Activated T-helper 2 cell treated with anti-CD3 and anti-CD28 coated beads, Interferon-gamma antibody, Interleukin-2, Interleukin-4, amounts not matched to agents 10 μg/mL and 5 μg/mL and 100 μg/mL, durations not matched to agents 14 hours and 24 hours and 36 hours (primary cell): ENCODE measurements around the gene PROM1. TPM values are rescaled to one million over a fixed set of nuclear protein-coding genes. Genes with fewer than 3 reads are reported as not detected.

Source experiments
- DNase-seq: peaks from one replicate; pipeline ENCODE4 v3.0.0; 2021; ENCODE audit warnings: low spot score
- H3K27ac Mint-ChIP-seq: one replicate; pipeline ENCODE4 v1.8.0; 2021; ENCODE audit warnings: mixed read lengths
- H3K27me3 Mint-ChIP-seq: one replicate; pipeline ENCODE4 v1.8.0; 2021; ENCODE audit warnings: low read depth, mixed read lengths
- H3K36me3 Mint-ChIP-seq: one replicate; pipeline ENCODE4 v1.8.0; 2021; ENCODE audit warnings: low read depth, mixed read lengths
- H3K4me1 Mint-ChIP-seq: one replicate; pipeline ENCODE4 v1.8.0; 2021; ENCODE audit warnings: low read depth, mixed read lengths
- H3K4me3 Mint-ChIP-seq: one replicate; pipeline ENCODE4 v1.8.0; 2021; ENCODE audit warnings: low read depth, mild to moderate bottlenecking, moderate library complexity, mixed read lengths
- H3K9me3 Mint-ChIP-seq: one replicate; pipeline ENCODE4 v1.8.0; 2021; ENCODE audit warnings: mixed read lengths
- intact Hi-C: fragments of 100-400 bp; cut with micrococcal nuclease; formaldehyde crosslinking; loops from one replicate; pipeline ENCODE4 v1.15.1; 2023
- total RNA-seq: library from RNA; stranded (reverse); gene quantifications from 2 replicates; pipeline ENCODE4 v1.2.3, GENCODE V29; 2022

PROM1 gene
- total RNA-seq, 1 donor from 2014 or later, result 0.46 TPM

- H3K27ac Mint-ChIP-seq, result no peak overlapping the region
- intact Hi-C loops, result no loop called here
Observed at GRCh38 chr4:16119981-16120380, 36.2 kb upstream of the PROM1 start.

DNA sequence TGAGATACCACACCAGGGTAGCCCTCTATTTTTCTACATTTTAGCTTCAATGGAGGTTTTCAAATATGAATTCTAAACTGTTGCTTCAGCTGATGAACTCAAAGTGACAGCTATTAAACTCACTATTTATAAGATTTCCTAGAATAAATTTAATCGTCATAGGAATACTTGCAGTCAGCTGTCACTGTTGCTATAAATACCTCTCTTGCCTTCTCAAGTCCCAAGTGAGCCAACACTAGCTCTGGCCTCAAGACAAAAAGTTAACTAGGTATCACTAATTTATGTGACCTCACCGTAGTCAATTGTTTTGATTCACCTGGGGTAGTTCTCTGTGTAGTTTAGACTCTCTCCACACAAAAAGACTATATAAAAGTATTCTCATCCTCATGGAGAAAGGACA lies 34.3 kb upstream of the PROM1 start:
- Mint-ChIP-seq H3K4me3 (no peak overlapping the region), H3K4me1 (peaks cover 4% of the 10 kb centered on the region), H3K36me3 (no peaks in the 10 kb centered on the region), H3K27ac (no peak overlapping the region), H3K9me3 (no peaks in the 10 kb centered on the region), H3K27me3 (peaks cover 2% of the 10 kb centered on the region)
- intact Hi-C loops, result no loop called here
- no peak for DNase-seq

More at GRCh38 chr4:16119981-16120380, 36.2 kb upstream of the PROM1 start:
- Mint-ChIP-seq H3K4me3 (no peak overlapping the region), H3K4me1 (peaks cover 4% of the 10 kb centered on the region), H3K9me3 (no peaks in the 10 kb centered on the region), H3K27me3 (peaks cover 2% of the 10 kb centered on the region), H3K36me3 (no peaks in the 10 kb centered on the region)
- DNase-seq, result no peak

DNA sequence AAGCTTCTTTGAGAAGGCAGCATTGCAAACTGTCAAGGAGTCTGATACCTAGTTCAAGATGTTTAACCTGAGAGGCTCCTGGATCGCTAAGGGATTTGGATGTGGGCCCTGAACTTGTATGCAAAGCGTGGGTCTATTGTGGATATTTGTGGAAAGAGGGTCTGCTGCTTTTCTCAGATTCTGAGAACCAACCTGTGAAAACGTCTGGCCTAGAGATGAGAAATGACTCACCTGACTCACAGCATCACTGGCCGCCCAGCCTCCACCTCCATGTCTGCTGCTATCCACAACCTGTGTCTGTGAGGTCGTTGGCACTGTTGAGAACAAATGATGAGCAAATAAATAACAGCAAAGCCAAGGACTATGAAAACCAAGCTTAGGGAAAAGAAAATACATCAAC lies 33.3 kb upstream of the PROM1 start:
- Mint-ChIP-seq H3K4me1 (no peaks in the 10 kb centered on the region), H3K27ac (no peak overlapping the region), H3K36me3 (no peaks in the 10 kb centered on the region), H3K27me3 (peaks cover 2% of the 10 kb centered on the region), H3K4me3 (no peak overlapping the region), H3K9me3 (no peaks in the 10 kb centered on the region)
- DNase-seq, result no peak
- intact Hi-C loops, result no loop called here

DNA sequence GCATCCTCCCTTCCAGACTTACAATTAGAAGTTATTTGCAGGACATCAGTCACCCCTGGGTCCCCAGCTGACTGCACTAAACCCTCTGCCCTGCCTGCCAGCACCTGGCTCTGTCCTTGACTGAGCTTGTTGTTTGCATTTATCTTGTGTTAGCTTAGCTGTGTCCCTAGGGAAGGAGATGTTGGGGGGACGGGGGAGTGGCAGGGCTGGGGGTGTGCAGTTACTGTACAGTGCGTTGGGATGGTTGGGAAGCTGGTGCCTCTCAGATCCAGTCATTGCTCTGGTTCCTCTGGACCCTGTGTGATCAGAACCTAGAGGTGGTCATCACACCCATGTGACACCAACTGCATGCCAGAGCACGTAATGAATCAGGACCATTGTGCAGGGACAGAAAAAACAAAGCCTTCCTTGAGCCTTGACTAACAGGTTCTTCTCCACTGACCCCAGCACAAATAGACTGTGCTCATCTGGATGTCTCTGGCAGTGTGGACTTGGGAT lies 32.7 kb upstream of the PROM1 start:
- no peak overlapping the region for H3K27ac Mint-ChIP-seq
- no peaks in the 10 kb centered on the region for H3K36me3 Mint-ChIP-seq
- H3K4me1 Mint-ChIP-seq, result no peaks in the 10 kb centered on the region
- no peaks in the 10 kb centered on the region for H3K9me3 Mint-ChIP-seq
- intact Hi-C loops, result no loop called here
- H3K4me3 Mint-ChIP-seq, result no peak overlapping the region
- H3K27me3 Mint-ChIP-seq, result peaks cover 2% of the 10 kb centered on the region
- DNase-seq, result no peak

DNA sequence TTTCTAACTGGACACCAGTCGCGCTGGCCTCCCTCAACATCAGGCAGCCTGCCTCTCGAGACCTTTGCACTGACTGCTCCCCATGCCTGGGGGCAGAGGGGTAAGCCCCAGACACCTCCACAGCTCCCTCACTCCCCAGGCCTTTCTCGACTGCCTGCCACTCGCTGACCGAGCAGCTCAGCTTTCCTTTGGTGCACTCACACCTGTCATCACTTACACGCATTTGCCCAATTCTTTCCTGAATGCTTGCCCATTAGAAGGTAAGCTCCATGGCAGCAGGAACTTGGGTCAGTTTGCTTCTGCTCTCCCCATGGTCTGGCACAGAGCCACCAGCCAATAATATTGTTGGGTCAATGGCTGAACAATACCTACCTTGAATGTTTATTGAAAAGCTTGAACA lies 32.2 kb upstream of the PROM1 start:
- H3K4me1 Mint-ChIP-seq, result no peaks in the 10 kb centered on the region
- H3K36me3 Mint-ChIP-seq, result no peaks in the 10 kb centered on the region
- H3K27ac Mint-ChIP-seq, result no peak overlapping the region

GRCh38 chr4:16114546-16114945 lies 30.7 kb upstream of the PROM1 start:
- H3K4me1 Mint-ChIP-seq, result no peaks in the 10 kb centered on the region
- H3K27me3 Mint-ChIP-seq, result peaks cover 2% of the 10 kb centered on the region
- no peak overlapping the region for H3K4me3 Mint-ChIP-seq
- intact Hi-C loops, result no loop called here
- no peaks in the 10 kb centered on the region for H3K9me3 Mint-ChIP-seq
- no peak for DNase-seq
- no peak overlapping the region for H3K27ac Mint-ChIP-seq
- no peaks in the 10 kb centered on the region for H3K36me3 Mint-ChIP-seq

More for the DNA sequence above, 32.2 kb upstream of the PROM1 start:
- intact Hi-C loops, result no loop called here
- no peak for DNase-seq
- Mint-ChIP-seq H3K27me3 (peaks cover 2% of the 10 kb centered on the region), H3K4me3 (no peak overlapping the region), H3K9me3 (no peaks in the 10 kb centered on the region)

DNA sequence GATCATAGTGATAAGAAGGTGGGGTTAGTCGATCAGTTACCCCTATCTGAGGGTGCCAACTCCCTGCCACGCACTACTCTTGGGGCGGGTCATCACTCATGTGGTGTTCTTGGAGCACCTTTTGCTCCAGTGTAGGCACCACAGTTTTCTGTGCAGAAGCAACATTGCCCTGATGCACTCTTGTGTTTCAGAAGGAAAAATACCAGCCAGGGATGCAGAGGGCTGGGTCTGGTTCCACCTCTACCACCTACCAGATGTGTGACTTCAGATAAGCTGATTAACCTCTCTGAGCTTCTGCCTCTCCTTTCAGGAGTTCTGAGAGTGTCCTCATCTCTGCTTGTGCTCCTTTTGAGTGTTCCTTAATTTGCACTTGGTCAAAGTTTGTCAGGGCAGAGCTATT lies 29.9 kb upstream of the PROM1 start:
- Mint-ChIP-seq H3K4me3 (no peak overlapping the region), H3K9me3 (no peaks in the 10 kb centered on the region), H3K36me3 (no peaks in the 10 kb centered on the region), H3K27ac (no peak overlapping the region), H3K4me1 (no peaks in the 10 kb centered on the region), H3K27me3 (no peaks in the 10 kb centered on the region)
- DNase-seq, result no peak
- intact Hi-C loops, result no loop called here

- no peak for DNase-seq
- H3K4me1 Mint-ChIP-seq, result no peaks in the 10 kb centered on the region
- no peak overlapping the region for H3K27ac Mint-ChIP-seq
- no peaks in the 10 kb centered on the region for H3K36me3 Mint-ChIP-seq
- intact Hi-C loops, result no loop called here
- no peak overlapping the region for H3K4me3 Mint-ChIP-seq
- no peaks in the 10 kb centered on the region for H3K27me3 Mint-ChIP-seq
- H3K9me3 Mint-ChIP-seq, result no peaks in the 10 kb centered on the region
Observed at GRCh38 chr4:16111533-16111932, 27.7 kb upstream of the PROM1 start.

DNA sequence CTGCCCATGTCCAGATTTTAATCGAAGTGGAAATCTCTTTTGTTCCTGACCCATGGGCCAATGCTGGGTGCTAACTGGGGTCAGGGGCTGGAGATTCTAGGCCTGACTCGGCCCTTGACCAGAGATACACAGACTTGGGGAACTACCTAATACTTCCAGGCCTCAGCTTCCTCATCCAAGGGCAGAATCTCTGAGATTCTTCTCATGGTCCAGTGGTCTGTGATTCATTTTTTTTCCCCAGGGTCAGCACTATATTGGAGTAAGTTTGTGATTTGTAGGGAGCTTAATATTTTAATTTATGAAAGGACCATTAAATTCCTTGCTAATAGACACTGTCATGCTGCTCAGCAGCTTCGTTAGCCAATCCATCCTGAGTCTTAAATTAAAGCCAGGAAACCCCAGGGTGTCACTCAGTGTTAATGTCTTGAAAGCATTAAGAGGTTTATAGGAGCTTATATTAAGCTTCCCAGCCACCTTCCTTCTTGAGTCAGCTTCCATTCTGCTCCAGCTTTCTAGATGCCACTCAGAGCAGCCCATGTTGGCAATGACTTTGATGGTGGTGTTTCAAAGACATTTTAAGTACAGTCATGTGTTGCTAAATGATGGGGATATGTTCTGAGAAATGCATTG lies 27.0 kb upstream of the PROM1 start:
- no peaks in the 10 kb centered on the region for H3K4me1 Mint-ChIP-seq
- H3K27me3 Mint-ChIP-seq, result no peaks in the 10 kb centered on the region
- DNase-seq, result no peak
- intact Hi-C loops, result no loop called here
- no peak overlapping the region for H3K4me3 Mint-ChIP-seq
- H3K9me3 Mint-ChIP-seq, result no peaks in the 10 kb centered on the region
- no peak overlapping the region for H3K27ac Mint-ChIP-seq
- no peaks in the 10 kb centered on the region for H3K36me3 Mint-ChIP-seq

- Mint-ChIP-seq H3K4me3 (no peak overlapping the region), H3K36me3 (no peaks in the 10 kb centered on the region), H3K4me1 (no peaks in the 10 kb centered on the region), H3K27ac (no peak overlapping the region), H3K27me3 (no peaks in the 10 kb centered on the region), H3K9me3 (no peaks in the 10 kb centered on the region)
- intact Hi-C loops, result no loop called here
- no peak for DNase-seq
Observed at GRCh38 chr4:16110199-16110598, 26.4 kb upstream of the PROM1 start.

- DNase-seq, result no peak
- Mint-ChIP-seq H3K27me3 (no peaks in the 10 kb centered on the region), H3K27ac (no peak overlapping the region), H3K36me3 (no peaks in the 10 kb centered on the region), H3K9me3 (no peaks in the 10 kb centered on the region), H3K4me1 (no peaks in the 10 kb centered on the region), H3K4me3 (no peak overlapping the region)
- intact Hi-C loops, result no loop called here
Observed at GRCh38 chr4:16109256-16109655, 25.4 kb upstream of the PROM1 start.

- Mint-ChIP-seq H3K9me3 (no peaks in the 10 kb centered on the region), H3K4me1 (no peaks in the 10 kb centered on the region), H3K4me3 (no peak overlapping the region), H3K36me3 (no peaks in the 10 kb centered on the region), H3K27ac (no peak overlapping the region), H3K27me3 (peaks cover under 1% of the 10 kb centered on the region)
- no peak for DNase-seq
- intact Hi-C loops, result no loop called here
Observed at GRCh38 chr4:16106956-16107355, 23.1 kb upstream of the PROM1 start.

DNA sequence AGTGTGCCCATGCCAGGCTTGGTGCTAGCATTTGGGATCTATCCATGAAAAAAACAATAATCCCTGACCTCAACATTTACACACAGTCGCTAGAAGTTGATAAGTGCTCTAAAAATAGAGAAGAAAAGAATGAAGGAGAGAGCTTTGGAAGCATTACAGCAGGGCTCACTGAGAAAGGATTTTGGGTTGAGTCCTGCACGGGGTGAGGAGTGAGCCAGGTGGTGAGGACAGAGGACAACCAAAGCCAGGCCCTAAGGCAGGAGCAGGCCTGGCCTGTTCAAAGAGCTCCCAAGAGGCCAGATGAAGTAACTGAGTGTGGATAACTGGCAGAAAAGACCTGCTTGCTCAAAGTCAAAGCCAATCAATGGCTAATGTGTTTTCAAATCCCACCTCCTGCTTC lies 20.7 kb upstream of the PROM1 start:
- no peak for DNase-seq
- no peaks in the 10 kb centered on the region for H3K4me1 Mint-ChIP-seq
- H3K27me3 Mint-ChIP-seq, result peaks cover 10% of the 10 kb centered on the region
- H3K4me3 Mint-ChIP-seq, result no peak overlapping the region
- intact Hi-C loops, result no loop called here
- H3K27ac Mint-ChIP-seq, result no peak overlapping the region
- H3K36me3 Mint-ChIP-seq, result no peaks in the 10 kb centered on the region
- H3K9me3 Mint-ChIP-seq, result no peaks in the 10 kb centered on the region

GRCh38 chr4:16102356-16102755 lies 18.5 kb upstream of the PROM1 start:
- Mint-ChIP-seq H3K27me3 (peaks cover 22% of the 10 kb centered on the region), H3K27ac (no peak overlapping the region), H3K4me3 (no peak overlapping the region), H3K9me3 (no peaks in the 10 kb centered on the region), H3K4me1 (no peaks in the 10 kb centered on the region), H3K36me3 (no peaks in the 10 kb centered on the region)
- intact Hi-C loops, result no loop called here
- DNase-seq, result no peak
